ENCODE data around the gene BEX3.
"Not testable (repeated sequence)": the region's sequence is repeated elsewhere in the genome, so short reads cannot be mapped to it uniquely, and the experiment has no call there.

The BEX3 gene

GRCh38 chrX:103396660-103397059, 20.3 kb downstream of the BEX3 start:
- H3K9me3 Mint-ChIP-seq = no peaks in the 10 kb centered on the region
- H3K27ac Mint-ChIP-seq = no peak overlapping the region
- H3K27me3 Mint-ChIP-seq (ENCODE audit: low read depth) = no peaks in the 10 kb centered on the region
- no peak for DNase-seq (ENCODE audit: low spot score)
- H3K4me1 Mint-ChIP-seq (ENCODE audit: low read depth) = no peaks in the 10 kb centered on the region
- no peaks in the 10 kb centered on the region for H3K36me3 Mint-ChIP-seq (ENCODE audit: low read depth)
- H3K4me3 Mint-ChIP-seq = no peak overlapping the region

- DNase-seq (ENCODE audit: low spot score) = no peak
- H3K27me3 Mint-ChIP-seq (ENCODE audit: low read depth) = no peaks in the 10 kb centered on the region
- H3K36me3 Mint-ChIP-seq (ENCODE audit: low read depth) = no peaks in the 10 kb centered on the region
- no peak overlapping the region for H3K27ac Mint-ChIP-seq
- H3K4me1 Mint-ChIP-seq (ENCODE audit: low read depth) = no peaks in the 10 kb centered on the region
- no peaks in the 10 kb centered on the region for H3K9me3 Mint-ChIP-seq
- no peak overlapping the region for H3K4me3 Mint-ChIP-seq
Observed at GRCh38 chrX:103397707-103398106, 21.4 kb downstream of the BEX3 start.

GRCh38 chrX:103398421-103398864, 22.1 kb downstream of the BEX3 start:
- Mint-ChIP-seq H3K27me3 (ENCODE audit: low read depth) (no peaks in the 10 kb centered on the region), H3K27ac (no peak overlapping the region), H3K4me1 (ENCODE audit: low read depth) (no peaks in the 10 kb centered on the region), H3K9me3 (no peaks in the 10 kb centered on the region), H3K4me3 (no peak overlapping the region), H3K36me3 (ENCODE audit: low read depth) (no peaks in the 10 kb centered on the region)
- no peak for DNase-seq (ENCODE audit: low spot score)

- no peaks in the 10 kb centered on the region for H3K36me3 Mint-ChIP-seq (ENCODE audit: low read depth)
- no peak overlapping the region for H3K27ac Mint-ChIP-seq
Observed at GRCh38 chrX:103399744-103400143, 23.4 kb downstream of the BEX3 start.

GRCh38 chrX:103400931-103401330, 24.6 kb downstream of the BEX3 start:
- DNase-seq (ENCODE audit: low spot score) = no peak
- no peaks in the 10 kb centered on the region for H3K9me3 Mint-ChIP-seq
- no peak overlapping the region for H3K4me3 Mint-ChIP-seq
- H3K4me1 Mint-ChIP-seq (ENCODE audit: low read depth) = peaks cover 7% of the 10 kb centered on the region
- no peaks in the 10 kb centered on the region for H3K27me3 Mint-ChIP-seq (ENCODE audit: low read depth)
- no peak overlapping the region for H3K27ac Mint-ChIP-seq
- H3K36me3 Mint-ChIP-seq (ENCODE audit: low read depth) = no peaks in the 10 kb centered on the region

More at GRCh38 chrX:103399744-103400143, 23.4 kb downstream of the BEX3 start:
- Mint-ChIP-seq H3K4me1 (ENCODE audit: low read depth) (peaks cover 6% of the 10 kb centered on the region), H3K27me3 (ENCODE audit: low read depth) (no peaks in the 10 kb centered on the region), H3K4me3 (no peak overlapping the region), H3K9me3 (no peaks in the 10 kb centered on the region)
- no peak for DNase-seq (ENCODE audit: low spot score)

GRCh38 chrX:103404231-103405008, 28.1 kb downstream of the BEX3 start:
- Mint-ChIP-seq H3K4me3 (peak overlapping the region; percentile 86), H3K36me3 (ENCODE audit: low read depth) (no peaks in the 10 kb centered on the region), H3K9me3 (no peaks in the 10 kb centered on the region), H3K27me3 (ENCODE audit: low read depth) (no peaks in the 10 kb centered on the region), H3K27ac (peak overlapping the region; percentile 80), H3K4me1 (ENCODE audit: low read depth) (peaks cover 7% of the 10 kb centered on the region)
- peak; percentile 48 for DNase-seq (ENCODE audit: low spot score)

- peaks cover 7% of the 10 kb centered on the region for H3K4me1 Mint-ChIP-seq (ENCODE audit: low read depth)
Observed at GRCh38 chrX:103405009-103405333, 28.6 kb downstream of the BEX3 start.

GRCh38 chrX:103406256-103406655, 29.9 kb downstream of the BEX3 start:
- H3K4me3 Mint-ChIP-seq = no peak overlapping the region
- no peaks in the 10 kb centered on the region for H3K27me3 Mint-ChIP-seq (ENCODE audit: low read depth)
- no peaks in the 10 kb centered on the region for H3K9me3 Mint-ChIP-seq
- DNase-seq (ENCODE audit: low spot score) = no peak
- H3K36me3 Mint-ChIP-seq (ENCODE audit: low read depth) = no peaks in the 10 kb centered on the region
- peaks cover 7% of the 10 kb centered on the region for H3K4me1 Mint-ChIP-seq (ENCODE audit: low read depth)
- H3K27ac Mint-ChIP-seq = no peak overlapping the region

More at GRCh38 chrX:103405009-103405333, 28.6 kb downstream of the BEX3 start:
- DNase-seq (ENCODE audit: low spot score) = no peak
- no peaks in the 10 kb centered on the region for H3K36me3 Mint-ChIP-seq (ENCODE audit: low read depth)
- no peaks in the 10 kb centered on the region for H3K27me3 Mint-ChIP-seq (ENCODE audit: low read depth)
- H3K27ac Mint-ChIP-seq = no peak overlapping the region
- H3K4me3 Mint-ChIP-seq = peak overlapping the region; percentile 86
- no peaks in the 10 kb centered on the region for H3K9me3 Mint-ChIP-seq

- Mint-ChIP-seq H3K4me1 (ENCODE audit: low read depth) (peaks cover 7% of the 10 kb centered on the region), H3K9me3 (no peaks in the 10 kb centered on the region), H3K27me3 (ENCODE audit: low read depth) (no peaks in the 10 kb centered on the region), H3K27ac (no peak overlapping the region), H3K4me3 (no peak overlapping the region), H3K36me3 (ENCODE audit: low read depth) (no peaks in the 10 kb centered on the region)
- DNase-seq (ENCODE audit: low spot score) = no peak
Observed at GRCh38 chrX:103407776-103408175, 31.4 kb downstream of the BEX3 start.

GRCh38 chrX:103411721-103412120, 35.4 kb downstream of the BEX3 start:
- H3K27ac Mint-ChIP-seq; H3K27me3 Mint-ChIP-seq (ENCODE audit: low read depth); DNase-seq (ENCODE audit: low spot score); H3K4me3 Mint-ChIP-seq; H3K36me3 Mint-ChIP-seq (ENCODE audit: low read depth); H3K4me1 Mint-ChIP-seq (ENCODE audit: low read depth); H3K9me3 Mint-ChIP-seq: not testable (repeated sequence)

- Mint-ChIP-seq H3K4me1 (ENCODE audit: low read depth) (peaks cover 2% of the 10 kb centered on the region), H3K27ac (no peak overlapping the region), H3K27me3 (ENCODE audit: low read depth) (no peaks in the 10 kb centered on the region), H3K4me3 (no peak overlapping the region), H3K9me3 (no peaks in the 10 kb centered on the region), H3K36me3 (ENCODE audit: low read depth) (no peaks in the 10 kb centered on the region)
- DNase-seq (ENCODE audit: low spot score) = no peak
Observed at GRCh38 chrX:103413705-103414387, 37.5 kb downstream of the BEX3 start.

GRCh38 chrX:103414561-103414960, 38.2 kb downstream of the BEX3 start:
- peaks cover 2% of the 10 kb centered on the region for H3K4me1 Mint-ChIP-seq (ENCODE audit: low read depth)
- no peaks in the 10 kb centered on the region for H3K27me3 Mint-ChIP-seq (ENCODE audit: low read depth)
- DNase-seq (ENCODE audit: low spot score) = no peak
- H3K4me3 Mint-ChIP-seq = no peak overlapping the region
- no peaks in the 10 kb centered on the region for H3K9me3 Mint-ChIP-seq
- no peak overlapping the region for H3K27ac Mint-ChIP-seq
- no peaks in the 10 kb centered on the region for H3K36me3 Mint-ChIP-seq (ENCODE audit: low read depth)

GRCh38 chrX:103415068-103415467, 38.7 kb downstream of the BEX3 start:
- H3K4me3 Mint-ChIP-seq = no peak overlapping the region
- H3K9me3 Mint-ChIP-seq = no peaks in the 10 kb centered on the region

GRCh38 chrX:103415528-103415927, 39.2 kb downstream of the BEX3 start:
- no peak overlapping the region for H3K4me3 Mint-ChIP-seq
- H3K9me3 Mint-ChIP-seq = no peaks in the 10 kb centered on the region
- H3K27me3 Mint-ChIP-seq (ENCODE audit: low read depth) = no peaks in the 10 kb centered on the region
- no peak for DNase-seq (ENCODE audit: low spot score)
- peaks cover 2% of the 10 kb centered on the region for H3K4me1 Mint-ChIP-seq (ENCODE audit: low read depth)
- no peaks in the 10 kb centered on the region for H3K36me3 Mint-ChIP-seq (ENCODE audit: low read depth)
- H3K27ac Mint-ChIP-seq = no peak overlapping the region

More at GRCh38 chrX:103415068-103415467, 38.7 kb downstream of the BEX3 start:
- H3K4me1 Mint-ChIP-seq (ENCODE audit: low read depth) = peaks cover 2% of the 10 kb centered on the region
- no peak overlapping the region for H3K27ac Mint-ChIP-seq
- no peak for DNase-seq (ENCODE audit: low spot score)
- H3K27me3 Mint-ChIP-seq (ENCODE audit: low read depth) = no peaks in the 10 kb centered on the region
- no peaks in the 10 kb centered on the region for H3K36me3 Mint-ChIP-seq (ENCODE audit: low read depth)
